MM.1S (cell line): ENCODE measurements around the gene SLC38A3.

Experiments used
- CTCF ChIP-seq: fragments of 300-600 bp; sonication (generic); IDR thresholded peaks from 2 replicates; pipeline ENCODE4 v1.5.1; 2016; ENCODE audit warnings: antibody characterized with exemption, low read length, mixed read lengths
- EZH2 ChIP-seq: fragments of 300-600 bp; sonication (generic); optimal IDR thresholded peaks from 2 replicates; pipeline ENCODE3; 2017; ENCODE audit warnings: low read depth, mild to moderate bottlenecking, antibody characterized with exemption, low read length, mixed read lengths
- EZH2phosphoT487 ChIP-seq: fragments of 300-600 bp; sonication (generic); IDR thresholded peaks from 2 replicates; pipeline ENCODE4 v1.6.1; 2018; ENCODE audit warnings: antibody characterized with exemption, low read length

GRCh38 chr3:50186096-50186495 lies 19.0 kb upstream of the SLC38A3 start:
- TF ChIP-seq CTCF (no peak), EZH2phosphoT487 (no peak), EZH2 (no peak)
